A549 (cell line): ENCODE measurements around the gene MGAT3.

ENCODE experiments used
- CTCF ChIP-seq: fragments of >200 bp; sonication (Bioruptor Twin); formaldehyde crosslinking; IDR thresholded peaks from 3 replicates; pipeline ENCODE4 v1.5.1; 2016
- EP300 ChIP-seq, 2 experiments: fragments of >200 bp; sonication (Bioruptor Twin); formaldehyde crosslinking; IDR thresholded peaks; 2 replicates in 1 of 2; 3 replicates in 1 of 2; pipeline ENCODE4 v1.6.1; 2016 to 2017
- FOXS1 ChIP-seq: fragments of 250-450 bp; sonication (Bioruptor Pico); IDR thresholded peaks from 2 replicates; pipeline ENCODE4 v1.5.0; 2020; ENCODE audit warnings: mild to moderate bottlenecking, moderate library complexity
- HOXB13 ChIP-seq: fragments of 250-450 bp; sonication (Bioruptor Pico); IDR thresholded peaks from 2 replicates; pipeline ENCODE4 v1.5.0; 2020; ENCODE audit warnings: low read depth, mild to moderate bottlenecking, moderate library complexity
- MAFK ChIP-seq: fragments of 450-650 bp; IDR thresholded peaks from 2 replicates; pipeline ENCODE4 v1.6.1; 2014; ENCODE audit not compliant: partially characterized antibody
- POLR2A ChIP-seq: IDR thresholded peaks from 2 replicates; pipeline ENCODE4 v1.6.1; 2012; ENCODE audit warnings: mild to moderate bottlenecking, low read length
- REST ChIP-seq: fragments of 200-600 bp; sonication (generic); IDR thresholded peaks from 2 replicates; pipeline ENCODE4 v1.6.1; 2016; ENCODE audit warnings: antibody characterized with exemption, mild to moderate bottlenecking, moderate library complexity
- RFX5 ChIP-seq: fragments of 450-650 bp; IDR thresholded peaks from 2 replicates; pipeline ENCODE4 v1.7.1; 2014; ENCODE audit warnings: antibody characterized with exemption, mild to moderate bottlenecking, moderate library complexity
- ZC3H11A ChIP-seq: fragments of 450-650 bp; IDR thresholded peaks from 2 replicates; pipeline ENCODE4 v1.6.1; 2014; ENCODE audit warnings: antibody characterized with exemption, mild to moderate bottlenecking

- TF ChIP-seq CTCF, result no peak
- no peak for TF ChIP-seq POLR2A
- peak; percentile 86 for TF ChIP-seq REST
- no peak for TF ChIP-seq MAFK
- no peak for TF ChIP-seq RFX5
- TF ChIP-seq FOXS1 (CRISPR knock-in tag), result no peak
- TF ChIP-seq ZC3H11A, result no peak
- TF ChIP-seq EP300 (IDR thresholded peaks at IDR 0.05), result no peak
- no peak for TF ChIP-seq HOXB13 (CRISPR knock-in tag)
Observed at GRCh38 chr22:39478441-39478850, 21.6 kb downstream of the MGAT3 start.
